K562 (cell line): Measurements from ENCODE around the gene LRRC4C. TPM values are rescaled to one million over a fixed set of nuclear protein-coding genes. Genes with fewer than 3 reads are reported as not detected.

Source experiments
- ATAC-seq: fragments of 200-7000 bp; cut with Tn5 transposase; 3 replicates; pipeline ENCODE4 v1.9.1; 2020; ENCODE audit warnings: moderate library complexity
- BruUV-seq: library from RNA; stranded (reverse); fragments of 400-500 nt; replicated peaks from 2 replicates; lab custom pipeline; 2021; lab: Mats Ljungman, UMichigan
- CTCF ChIA-PET: fragments of 300-600 bp; formaldehyde crosslinking; extraction: SDS; loops from one replicate; lab custom pipeline; 2021; ENCODE audit warnings: low intra/inter-chr PET ratio; lab: Yijun Ruan, JAX
- POLR2A ChIA-PET: fragments of 300-600, 350-650 bp; sonication (Branson Sonifier 250); formaldehyde crosslinking; extraction: SDS; loops from one replicate; lab custom pipeline; 2021; ENCODE audit warnings: antibody characterized with exemption, inconsistent platforms; lab: Yijun Ruan, JAX
- DNase-seq, 4 experiments: peaks; one replicate each; pipeline versions ENCODE4 v3.0.0 to v3.0.0-alpha.2; 2011 to 2018; ENCODE audit warnings: low spot score in 3 of 4, mixed read lengths in 3 of 4; ENCODE audit errors: extremely low read depth in 1 of 4
- FAIRE-seq: peaks from 2 replicates; lab custom pipeline; 2011; peaks lifted over from hg19 to GRCh38; lab: Jason Lieb, UNC
- H2AFZ ChIP-seq: 2 replicates; pipeline ENCODE4 v1.6.0; 2011; ENCODE audit warnings: low read depth, low read length, control low read depth, inconsistent platforms
- H3K27ac ChIP-seq: fragments of 200-600 bp; 3 replicates; pipeline ENCODE4 v1.8.0; 2011; ENCODE audit warnings: low read depth, mild to moderate bottlenecking, control low read depth, inconsistent platforms, low read length, moderate library complexity, mixed read lengths; ENCODE audit errors: extremely low read depth
- H3K27me3 ChIP-seq, 2 experiments: fragments of 300-600 bp in 1 of 2; 2 replicates in 1 of 2; 3 replicates in 1 of 2; pipeline versions ENCODE4 v1.6.0 to v1.8.0; 2011; ENCODE audit warnings: inconsistent platforms in 2 of 2, low read length in 2 of 2, mild to moderate bottlenecking in 1 of 2, mixed read lengths in 1 of 2, moderate library complexity in 1 of 2; ENCODE audit not compliant: control insufficient read depth in 2 of 2, insufficient read depth in 2 of 2
- H3K36me3 ChIP-seq: fragments of 300-600 bp; 3 replicates; pipeline ENCODE4 v1.8.0; 2011; ENCODE audit warnings: mild to moderate bottlenecking, low read length, inconsistent platforms; ENCODE audit not compliant: control insufficient read depth, insufficient read depth
- H3K4me1 ChIP-seq, 2 experiments: fragments of 200-600 bp in 1 of 2; replicated peaks in 1 of 2; 2 replicates in 1 of 2; 3 replicates in 1 of 2; pipeline versions ENCODE4 v1.5.1 to v1.8.0; 2011; ENCODE audit warnings: inconsistent platforms in 2 of 2, low read length in 2 of 2, mild to moderate bottlenecking in 1 of 2, mixed read lengths in 1 of 2, moderate library complexity in 1 of 2; ENCODE audit not compliant: control insufficient read depth in 2 of 2, insufficient read depth in 2 of 2
- H3K4me2 ChIP-seq: 2 replicates; pipeline ENCODE4 v1.6.1; 2011; ENCODE audit warnings: low read length, control low read depth, inconsistent platforms, mixed read lengths; ENCODE audit not compliant: insufficient read depth
- H3K4me3 ChIP-seq: fragments of 200-600 bp; sonication (generic), shearing (Covaris generic); 2 replicates; pipeline ENCODE4 v1.5.1; 2016; ENCODE audit warnings: control low read depth, inconsistent platforms
- H3K79me2 ChIP-seq: fragments of 200-600 bp; 3 replicates; pipeline ENCODE4 v1.8.0; 2011; ENCODE audit warnings: low read length, inconsistent platforms; ENCODE audit not compliant: control insufficient read depth, insufficient read depth
- H3K9ac ChIP-seq, 2 experiments: 2 replicates each; pipeline versions ENCODE4 v1.6.0 to v1.6.1; 2011; ENCODE audit warnings: low read depth in 2 of 2, low read length in 2 of 2, control low read depth in 1 of 2, inconsistent platforms in 1 of 2, mild to moderate bottlenecking in 1 of 2, mixed read lengths in 1 of 2; ENCODE audit not compliant: insufficient read depth in 1 of 2
- H3K9me1 ChIP-seq: one replicate; pipeline ENCODE4 v1.6.0; 2011; ENCODE audit warnings: inconsistent platforms, mild to moderate bottlenecking, low read length, moderate library complexity; ENCODE audit not compliant: control insufficient read depth, insufficient read depth
- H3K9me3 ChIP-seq: replicated peaks from 2 replicates; pipeline ENCODE4 v1.5.1; 2011; ENCODE audit warnings: low read depth, low read length, inconsistent platforms; ENCODE audit not compliant: control insufficient read depth, insufficient read depth
- H4K20me1 ChIP-seq: replicated peaks from 2 replicates; pipeline ENCODE4 v1.6.1; 2011; ENCODE audit warnings: low read length, inconsistent platforms, mixed read lengths; ENCODE audit not compliant: control insufficient read depth, insufficient read depth
- CXXC5 ChIP-seq: fragments of 250-450 bp; sonication (Bioruptor Pico); IDR thresholded peaks from 2 replicates; pipeline ENCODE4 v1.8.0; 2022; ENCODE audit warnings: inconsistent platforms, mild to moderate bottlenecking, moderate library complexity
- L3MBTL2 ChIP-seq: fragments of 450-650 bp; IDR thresholded peaks from 2 replicates; pipeline ENCODE4 v1.6.1; 2016; ENCODE audit warnings: mild to moderate bottlenecking, moderate library complexity
- MIER1 ChIP-seq: fragments of 450-650 bp; IDR thresholded peaks from 2 replicates; pipeline ENCODE4 v1.6.1; 2016; ENCODE audit warnings: antibody characterized with exemption, mild to moderate bottlenecking, low read depth
- MYC ChIP-seq, 2 experiments: fragments of 250-450 bp in 1 of 2; sonication (Bioruptor Pico) in 1 of 2; IDR thresholded peaks; 2 replicates each; pipeline versions ENCODE4 v1.5.1 to v1.6.1; 2012 to 2021; ENCODE audit warnings: low read depth in 2 of 2, borderline replicate concordance in 1 of 2, improper control_type of control experiment in 1 of 2, low read length in 1 of 2, mild to moderate bottlenecking in 1 of 2, moderate library complexity in 1 of 2
- NRF1 ChIP-seq, 2 experiments: fragments of 450-650 bp; IDR thresholded peaks in 1 of 2; conservative IDR thresholded peaks in 1 of 2; 2 replicates each; pipeline ENCODE4 v1.6.1; 2014; ENCODE audit warnings: mild to moderate bottlenecking in 2 of 2
- PHF21A ChIP-seq: fragments of 450-650 bp; IDR thresholded peaks from 2 replicates; pipeline ENCODE4 v1.6.1; 2017; ENCODE audit warnings: low read depth, borderline replicate concordance
- SREBF1 ChIP-seq: fragments of 150-350 bp; IDR thresholded peaks from 2 replicates; pipeline ENCODE4 v1.6.1; 2014; ENCODE audit warnings: antibody characterized with exemption, low read depth, low read length, borderline replicate concordance
- ZFP30 ChIP-seq: fragments of 250-450 bp; sonication (Bioruptor Pico); IDR thresholded peaks from 2 replicates; pipeline ENCODE4 v1.8.0; 2022; ENCODE audit warnings: moderate library complexity, mild to moderate bottlenecking, inconsistent platforms, borderline replicate concordance
- ZNF707 ChIP-seq: fragments of 250-450 bp; sonication (Bioruptor Pico); conservative IDR thresholded peaks from 2 replicates; pipeline ENCODE4 v1.8.0; 2022; ENCODE audit warnings: inconsistent platforms, mild to moderate bottlenecking, moderate library complexity
- WGBS: fragments of 100-300 bp; shearing (Covaris generic); methylation state at CpG from one replicate; pipeline ENCODE4 v1.1.6; 2016; ENCODE audit warnings: low coverage, mixed read lengths; ENCODE audit not compliant: insufficient coverage; ENCODE audit errors: missing lambda C conversion rate; 5-methylcytosine and 5-hydroxymethylcytosine counted together
- in situ Hi-C: fragments of 300-500 bp; cut with MboI; formaldehyde crosslinking; loops from 4 replicates; pipeline ENCODE4 v1.15.0; 2018; ENCODE audit warnings: inconsistent platforms, mixed read lengths
- intact Hi-C: fragments of 100-400 bp; cut with micrococcal nuclease; formaldehyde crosslinking; loops from 2 replicates; pipeline ENCODE4 v1.14.2; 2022
- polyA plus RNA-seq, 8 experiments: library from polyadenylated mRNA; depleted of rRNA in 4 of 8; stranded (reverse) in 5 of 8; unstranded in 3 of 8; fragments of >200 nt; fragmentation: Nextera tagmentation in 2 of 8; fragmentation: Illumina TruSeq in 1 of 8; extraction: Ambion mirVana in 2 of 8; extraction: Trizol in 1 of 8; gene quantifications; 2 replicates each; pipeline versions ENCODE4 v1.2.1 to v1.2.3, GENCODE V29; 2011 to 2014; ENCODE audit warnings: inconsistent platforms in 1 of 8, missing spikeins in 1 of 8
- total RNA-seq, 7 experiments: library from RNA; depleted of rRNA in 6 of 7; stranded (reverse); fragments of >200 nt in 6 of 7; fragmentation: Illumina TruSeq in 2 of 7; extraction: Trizol in 2 of 7; gene quantifications; 2 replicates each; pipeline versions ENCODE4 v1.2.1 to v1.2.3, GENCODE V29; 2011 to 2021; ENCODE audit warnings: low replicate concordance in 1 of 7
- TF ChIP-seq, protein P1 (sequence below): fragments of 450-650 bp; IDR thresholded peaks from 2 replicates; pipeline ENCODE4 v1.6.1; 2016; ENCODE audit warnings: mild to moderate bottlenecking, moderate library complexity

LRRC4C gene
- total and polyA plus RNA-seq, 9 of the 15 experiments (the other 6 are each of a cell fraction or from before 2014, with no cell fraction given): not detected

GRCh38 chr11:41497974-41498373 lies 38.5 kb upstream of the LRRC4C start:
- WGBS: 0% methylated on average over 2 of the region's 2 CpGs
- in situ Hi-C loops: no loop called here
- Histone ChIP-seq H3K9me1 (no peaks in the 10 kb centered on the region), H3K4me2 (no peak overlapping the region), H3K9ac (no peak overlapping the region), H3K27me3 (no peaks in the 10 kb centered on the region), H3K4me1 (no peaks in the 10 kb centered on the region), H4K20me1 (no peaks in the 10 kb centered on the region), H3K27ac (no peak overlapping the region), H3K36me3 (no peaks in the 10 kb centered on the region), H2AFZ (no peak overlapping the region), H3K79me2 (no peaks in the 10 kb centered on the region), H3K4me3 (no peak overlapping the region), H3K9me3 (no peaks in the 10 kb centered on the region)
- CTCF ChIA-PET: no interaction called here
- DNase-seq: no peak
- ATAC-seq: no peak
- TF ChIP-seq MYC (IDR thresholded peaks at IDR 0.05; ENCODE audit: low read depth, low read length): no peak
- TF ChIP-seq MYC (CRISPR knock-in tag; IDR thresholded peaks at IDR 0.05; ENCODE audit: borderline replicate concordance, low read depth): no peak
- TF ChIP-seq SREBF1: no peak
- TF ChIP-seq NRF1 (conservative IDR thresholded peaks at IDR 0.05 in 1 of 2, IDR thresholded peaks at IDR 0.05 in 1 of 2): no peak
- TF ChIP-seq L3MBTL2: no peak
- TF ChIP-seq MIER1: no peak
- TF ChIP-seq CXXC5 (CRISPR knock-in tag): no peak
- TF ChIP-seq PHF21A: no peak
- no peak for TF ChIP-seq ZFP30
- TF ChIP-seq ZNF707: no peak
- TF ChIP-seq, protein P1, sequence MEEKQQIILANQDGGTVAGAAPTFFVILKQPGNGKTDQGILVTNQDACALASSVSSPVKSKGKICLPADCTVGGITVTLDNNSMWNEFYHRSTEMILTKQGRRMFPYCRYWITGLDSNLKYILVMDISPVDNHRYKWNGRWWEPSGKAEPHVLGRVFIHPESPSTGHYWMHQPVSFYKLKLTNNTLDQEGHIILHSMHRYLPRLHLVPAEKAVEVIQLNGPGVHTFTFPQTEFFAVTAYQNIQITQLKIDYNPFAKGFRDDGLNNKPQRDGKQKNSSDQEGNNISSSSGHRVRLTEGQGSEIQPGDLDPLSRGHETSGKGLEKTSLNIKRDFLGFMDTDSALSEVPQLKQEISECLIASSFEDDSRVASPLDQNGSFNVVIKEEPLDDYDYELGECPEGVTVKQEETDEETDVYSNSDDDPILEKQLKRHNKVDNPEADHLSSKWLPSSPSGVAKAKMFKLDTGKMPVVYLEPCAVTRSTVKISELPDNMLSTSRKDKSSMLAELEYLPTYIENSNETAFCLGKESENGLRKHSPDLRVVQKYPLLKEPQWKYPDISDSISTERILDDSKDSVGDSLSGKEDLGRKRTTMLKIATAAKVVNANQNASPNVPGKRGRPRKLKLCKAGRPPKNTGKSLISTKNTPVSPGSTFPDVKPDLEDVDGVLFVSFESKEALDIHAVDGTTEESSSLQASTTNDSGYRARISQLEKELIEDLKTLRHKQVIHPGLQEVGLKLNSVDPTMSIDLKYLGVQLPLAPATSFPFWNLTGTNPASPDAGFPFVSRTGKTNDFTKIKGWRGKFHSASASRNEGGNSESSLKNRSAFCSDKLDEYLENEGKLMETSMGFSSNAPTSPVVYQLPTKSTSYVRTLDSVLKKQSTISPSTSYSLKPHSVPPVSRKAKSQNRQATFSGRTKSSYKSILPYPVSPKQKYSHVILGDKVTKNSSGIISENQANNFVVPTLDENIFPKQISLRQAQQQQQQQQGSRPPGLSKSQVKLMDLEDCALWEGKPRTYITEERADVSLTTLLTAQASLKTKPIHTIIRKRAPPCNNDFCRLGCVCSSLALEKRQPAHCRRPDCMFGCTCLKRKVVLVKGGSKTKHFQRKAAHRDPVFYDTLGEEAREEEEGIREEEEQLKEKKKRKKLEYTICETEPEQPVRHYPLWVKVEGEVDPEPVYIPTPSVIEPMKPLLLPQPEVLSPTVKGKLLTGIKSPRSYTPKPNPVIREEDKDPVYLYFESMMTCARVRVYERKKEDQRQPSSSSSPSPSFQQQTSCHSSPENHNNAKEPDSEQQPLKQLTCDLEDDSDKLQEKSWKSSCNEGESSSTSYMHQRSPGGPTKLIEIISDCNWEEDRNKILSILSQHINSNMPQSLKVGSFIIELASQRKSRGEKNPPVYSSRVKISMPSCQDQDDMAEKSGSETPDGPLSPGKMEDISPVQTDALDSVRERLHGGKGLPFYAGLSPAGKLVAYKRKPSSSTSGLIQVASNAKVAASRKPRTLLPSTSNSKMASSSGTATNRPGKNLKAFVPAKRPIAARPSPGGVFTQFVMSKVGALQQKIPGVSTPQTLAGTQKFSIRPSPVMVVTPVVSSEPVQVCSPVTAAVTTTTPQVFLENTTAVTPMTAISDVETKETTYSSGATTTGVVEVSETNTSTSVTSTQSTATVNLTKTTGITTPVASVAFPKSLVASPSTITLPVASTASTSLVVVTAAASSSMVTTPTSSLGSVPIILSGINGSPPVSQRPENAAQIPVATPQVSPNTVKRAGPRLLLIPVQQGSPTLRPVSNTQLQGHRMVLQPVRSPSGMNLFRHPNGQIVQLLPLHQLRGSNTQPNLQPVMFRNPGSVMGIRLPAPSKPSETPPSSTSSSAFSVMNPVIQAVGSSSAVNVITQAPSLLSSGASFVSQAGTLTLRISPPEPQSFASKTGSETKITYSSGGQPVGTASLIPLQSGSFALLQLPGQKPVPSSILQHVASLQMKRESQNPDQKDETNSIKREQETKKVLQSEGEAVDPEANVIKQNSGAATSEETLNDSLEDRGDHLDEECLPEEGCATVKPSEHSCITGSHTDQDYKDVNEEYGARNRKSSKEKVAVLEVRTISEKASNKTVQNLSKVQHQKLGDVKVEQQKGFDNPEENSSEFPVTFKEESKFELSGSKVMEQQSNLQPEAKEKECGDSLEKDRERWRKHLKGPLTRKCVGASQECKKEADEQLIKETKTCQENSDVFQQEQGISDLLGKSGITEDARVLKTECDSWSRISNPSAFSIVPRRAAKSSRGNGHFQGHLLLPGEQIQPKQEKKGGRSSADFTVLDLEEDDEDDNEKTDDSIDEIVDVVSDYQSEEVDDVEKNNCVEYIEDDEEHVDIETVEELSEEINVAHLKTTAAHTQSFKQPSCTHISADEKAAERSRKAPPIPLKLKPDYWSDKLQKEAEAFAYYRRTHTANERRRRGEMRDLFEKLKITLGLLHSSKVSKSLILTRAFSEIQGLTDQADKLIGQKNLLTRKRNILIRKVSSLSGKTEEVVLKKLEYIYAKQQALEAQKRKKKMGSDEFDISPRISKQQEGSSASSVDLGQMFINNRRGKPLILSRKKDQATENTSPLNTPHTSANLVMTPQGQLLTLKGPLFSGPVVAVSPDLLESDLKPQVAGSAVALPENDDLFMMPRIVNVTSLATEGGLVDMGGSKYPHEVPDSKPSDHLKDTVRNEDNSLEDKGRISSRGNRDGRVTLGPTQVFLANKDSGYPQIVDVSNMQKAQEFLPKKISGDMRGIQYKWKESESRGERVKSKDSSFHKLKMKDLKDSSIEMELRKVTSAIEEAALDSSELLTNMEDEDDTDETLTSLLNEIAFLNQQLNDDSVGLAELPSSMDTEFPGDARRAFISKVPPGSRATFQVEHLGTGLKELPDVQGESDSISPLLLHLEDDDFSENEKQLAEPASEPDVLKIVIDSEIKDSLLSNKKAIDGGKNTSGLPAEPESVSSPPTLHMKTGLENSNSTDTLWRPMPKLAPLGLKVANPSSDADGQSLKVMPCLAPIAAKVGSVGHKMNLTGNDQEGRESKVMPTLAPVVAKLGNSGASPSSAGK: no peak
- intact Hi-C loops: no loop called here
- FAIRE-seq: no peak
- BruUV-seq: no TSS peak
- POLR2A ChIA-PET: no interaction called here
